ENCODE measurements around the gene RBM6. TPM values are rescaled to one million over a fixed set of nuclear protein-coding genes. Genes with fewer than 3 reads are reported as not detected.

Gene RBM6, protein sequence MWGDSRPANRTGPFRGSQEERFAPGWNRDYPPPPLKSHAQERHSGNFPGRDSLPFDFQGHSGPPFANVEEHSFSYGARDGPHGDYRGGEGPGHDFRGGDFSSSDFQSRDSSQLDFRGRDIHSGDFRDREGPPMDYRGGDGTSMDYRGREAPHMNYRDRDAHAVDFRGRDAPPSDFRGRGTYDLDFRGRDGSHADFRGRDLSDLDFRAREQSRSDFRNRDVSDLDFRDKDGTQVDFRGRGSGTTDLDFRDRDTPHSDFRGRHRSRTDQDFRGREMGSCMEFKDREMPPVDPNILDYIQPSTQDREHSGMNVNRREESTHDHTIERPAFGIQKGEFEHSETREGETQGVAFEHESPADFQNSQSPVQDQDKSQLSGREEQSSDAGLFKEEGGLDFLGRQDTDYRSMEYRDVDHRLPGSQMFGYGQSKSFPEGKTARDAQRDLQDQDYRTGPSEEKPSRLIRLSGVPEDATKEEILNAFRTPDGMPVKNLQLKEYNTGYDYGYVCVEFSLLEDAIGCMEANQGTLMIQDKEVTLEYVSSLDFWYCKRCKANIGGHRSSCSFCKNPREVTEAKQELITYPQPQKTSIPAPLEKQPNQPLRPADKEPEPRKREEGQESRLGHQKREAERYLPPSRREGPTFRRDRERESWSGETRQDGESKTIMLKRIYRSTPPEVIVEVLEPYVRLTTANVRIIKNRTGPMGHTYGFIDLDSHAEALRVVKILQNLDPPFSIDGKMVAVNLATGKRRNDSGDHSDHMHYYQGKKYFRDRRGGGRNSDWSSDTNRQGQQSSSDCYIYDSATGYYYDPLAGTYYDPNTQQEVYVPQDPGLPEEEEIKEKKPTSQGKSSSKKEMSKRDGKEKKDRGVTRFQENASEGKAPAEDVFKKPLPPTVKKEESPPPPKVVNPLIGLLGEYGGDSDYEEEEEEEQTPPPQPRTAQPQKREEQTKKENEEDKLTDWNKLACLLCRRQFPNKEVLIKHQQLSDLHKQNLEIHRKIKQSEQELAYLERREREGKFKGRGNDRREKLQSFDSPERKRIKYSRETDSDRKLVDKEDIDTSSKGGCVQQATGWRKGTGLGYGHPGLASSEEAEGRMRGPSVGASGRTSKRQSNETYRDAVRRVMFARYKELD
- 67.4 and 85.5 TPM in 2 replicates for polyA plus RNA-seq (2012; rRNA removed)
- polyA plus RNA-seq (2012; cell fraction: cytosol; rRNA removed), result 52.6 and 56.6 TPM in 2 replicates
- 295 and 305 TPM in 2 replicates for polyA plus RNA-seq (2012; cell fraction: nucleus; rRNA removed)

DNA sequence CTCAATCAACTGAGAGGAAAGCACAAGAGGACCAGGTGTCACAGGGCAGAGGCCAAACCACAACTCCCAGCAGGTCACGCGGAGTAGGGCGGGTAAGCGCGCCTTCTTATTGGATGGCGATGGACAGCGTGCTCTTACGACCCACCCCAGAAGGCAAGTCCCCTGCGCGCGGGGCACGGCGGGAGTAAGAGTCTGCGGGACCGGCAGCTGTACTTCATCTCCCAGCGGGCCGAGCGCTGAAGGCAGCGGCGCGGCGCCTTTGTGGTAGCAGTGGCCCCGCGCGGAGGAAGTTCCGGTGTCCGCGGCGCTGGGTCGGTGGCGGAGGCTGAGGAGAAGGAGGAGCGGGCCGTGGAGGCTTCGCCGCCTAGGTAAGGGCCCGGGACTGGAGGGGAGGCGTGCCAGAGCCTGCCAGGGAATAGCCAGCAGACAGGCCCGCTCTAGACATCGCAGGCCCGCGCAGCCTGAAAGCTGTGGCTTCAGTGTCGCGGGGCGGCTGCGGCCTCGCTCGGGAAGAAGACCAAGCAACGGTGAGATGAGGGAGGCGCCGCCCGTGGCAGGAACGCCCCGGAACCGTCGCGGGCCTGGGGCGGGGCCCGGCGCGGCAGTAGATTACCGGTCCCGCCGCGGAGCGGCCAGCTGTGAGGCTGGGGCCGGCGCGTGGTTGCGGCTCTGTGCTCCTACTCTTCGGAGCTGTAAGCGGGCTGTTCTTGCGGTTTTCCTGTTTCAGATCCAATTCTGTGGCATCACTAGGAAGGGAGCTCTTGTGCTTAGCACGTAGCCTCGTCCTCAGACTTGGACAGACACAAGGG, at the start of gene RBM6:
Gene RBM6, plus strand, starts transcription at position 293 of the 809 bp plus-strand sequence. CDS start 22,492 bp downstream, outside the sequence.
- Histone ChIP-seq H4K20me1 (ENCODE audit: insufficient read depth) (peaks cover 44% of the 10 kb centered on the region), H3K27ac (ENCODE audit: low read depth in 2 of 2, low read length in 1 of 2) (peak within 1 kb of the TSS; percentile 94 to 96), H3K27me3 (ENCODE audit: insufficient read depth) (no peaks in the 10 kb centered on the region), H3K4me1 (ENCODE audit: control insufficient read depth in 1 of 2, insufficient read depth in 2 of 2, low read depth in 1 of 2, low read length in 1 of 2) (no peaks in the 10 kb centered on the region; a peak in 1 of 4 replicates), H3F3A (replicated peaks; ENCODE audit: insufficient read depth) (peaks cover 19% of the 10 kb centered on the region), H3K4me2 (peak within 1 kb of the TSS; percentile 85), H3K36me3 (replicated peaks in 1 of 2; ENCODE audit: control insufficient read depth in 1 of 2, insufficient read depth in 2 of 2, low read length in 1 of 2) (peaks cover 0 to 13% of the 10 kb centered on the region in 2 experiments), H3K79me2 (ENCODE audit: insufficient read depth) (peaks cover 47% of the 10 kb centered on the region), H3K9me2 (no peaks in the 10 kb centered on the region), H3K4me3 (ENCODE audit: low read depth in 2 of 2, low read length in 1 of 2) (peak within 1 kb of the TSS; percentile 71 to 100), H2AFZ (ENCODE audit: low read depth) (peak within 1 kb of the TSS; percentile 88), H3K9me3 (no peaks in the 10 kb centered on the region), H3K9ac (peak within 1 kb of the TSS; percentile 94)
- ChIA-PET POLR2A (interaction anchor here (0.6 to 2.4 kb wide), 19 partner anchors 8 to 470 kb away, joined by 3 to 32 read pairs (median 4); partner anchors contain the start of genes DAG1, GNAI2, INKA1 and IP6K1), CTCF (interaction anchor here (0.9 to 3.0 kb wide), 7 partner anchors 9 to 138 kb away, joined by 3 to 12 read pairs (median 5); partner anchors contain the start of genes INKA1 and MON1A)
- TF ChIP-seq GATA2 (CRISPR knock-in tag; IDR thresholded peaks at IDR 0.05) (no peak), CHD2 (IDR thresholded peaks at IDR 0.05; ENCODE audit: low read length, partially characterized antibody) (peak; percentile 88), FOXM1 (IDR thresholded peaks at IDR 0.05; ENCODE audit: low read depth) (no peak), TAF1 (IDR thresholded peaks at IDR 0.05; ENCODE audit: borderline replicate concordance, low read depth, low read length) (peak; percentile 62), GABPA (IDR thresholded peaks at IDR 0.05; ENCODE audit: low read depth) (peak; percentile 88), POLR2AphosphoS5 (IDR thresholded peaks at IDR 0.05; ENCODE audit: low read depth, low read length) (peak; percentile 88), EP300 (IDR thresholded peaks at IDR 0.05; ENCODE audit: borderline replicate concordance in 1 of 2, low read depth in 1 of 2, low read length in 1 of 2) (no peak), FOXJ3 (CRISPR knock-in tag; IDR thresholded peaks at IDR 0.05) (0 out of 2 replicates have a peak, but pooled peaks have one; percentile 33), MXI1 (IDR thresholded peaks at IDR 0.05; ENCODE audit: low read depth, low read length) (peak; percentile 92), YY1 (IDR thresholded peaks at IDR 0.05; ENCODE audit: low read depth) (0 out of 2 replicates have a peak, but pooled peaks have one; percentile 17), NRF1 (IDR thresholded peaks at IDR 0.05; ENCODE audit: low read depth, low read length) (peak; percentile 52), SIN3A (IDR thresholded peaks at IDR 0.05; ENCODE audit: borderline replicate concordance, low read depth, low read length) (peak; percentile 88; the same call in 1 of the 2 replicates), ELF1 (IDR thresholded peaks at IDR 0.05) (peak; percentile 73), JUND (IDR thresholded peaks at IDR 0.05) (no peak)
- TF ChIP-seq, protein P1, sequence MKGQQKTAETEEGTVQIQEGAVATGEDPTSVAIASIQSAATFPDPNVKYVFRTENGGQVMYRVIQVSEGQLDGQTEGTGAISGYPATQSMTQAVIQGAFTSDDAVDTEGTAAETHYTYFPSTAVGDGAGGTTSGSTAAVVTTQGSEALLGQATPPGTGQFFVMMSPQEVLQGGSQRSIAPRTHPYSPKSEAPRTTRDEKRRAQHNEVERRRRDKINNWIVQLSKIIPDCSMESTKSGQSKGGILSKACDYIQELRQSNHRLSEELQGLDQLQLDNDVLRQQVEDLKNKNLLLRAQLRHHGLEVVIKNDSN (IDR thresholded peaks at IDR 0.05; ENCODE audit: borderline replicate concordance, low read depth), result peak; percentile 83
- TF ChIP-seq, protein P2, sequence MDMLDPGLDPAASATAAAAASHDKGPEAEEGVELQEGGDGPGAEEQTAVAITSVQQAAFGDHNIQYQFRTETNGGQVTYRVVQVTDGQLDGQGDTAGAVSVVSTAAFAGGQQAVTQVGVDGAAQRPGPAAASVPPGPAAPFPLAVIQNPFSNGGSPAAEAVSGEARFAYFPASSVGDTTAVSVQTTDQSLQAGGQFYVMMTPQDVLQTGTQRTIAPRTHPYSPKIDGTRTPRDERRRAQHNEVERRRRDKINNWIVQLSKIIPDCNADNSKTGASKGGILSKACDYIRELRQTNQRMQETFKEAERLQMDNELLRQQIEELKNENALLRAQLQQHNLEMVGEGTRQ (IDR thresholded peaks at IDR 0.05; ENCODE audit: borderline replicate concordance, low read depth, low read length), result no peak; the same call in 1 of the 2 replicates
- TF ChIP-seq, protein P3, sequence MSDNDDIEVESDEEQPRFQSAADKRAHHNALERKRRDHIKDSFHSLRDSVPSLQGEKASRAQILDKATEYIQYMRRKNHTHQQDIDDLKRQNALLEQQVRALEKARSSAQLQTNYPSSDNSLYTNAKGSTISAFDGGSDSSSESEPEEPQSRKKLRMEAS (IDR thresholded peaks at IDR 0.05; ENCODE audit: low read depth), result peak; percentile 82
- peak; percentile 97 for DNase-seq
- under 1% methylated on average over 30 of the region's 74 CpGs for WGBS (ENCODE audit: low lambda C conversion rate)
